Endothelial cell of umbilical vein (primary cell): ENCODE data around the gene VDR. TPM values are rescaled to one million over a fixed set of nuclear protein-coding genes. Genes with fewer than 3 reads are reported as not detected.

Source experiments
- BruUV-seq: library from RNA; stranded (reverse); fragments of 400-500 nt; replicated peaks from 2 replicates; lab custom pipeline; 2021; lab: Mats Ljungman, UMichigan
- CTCF ChIA-PET: fragments of 300-600, 350-600 bp; sonication (Branson Sonifier 250); formaldehyde crosslinking; loops from one replicate; lab custom pipeline; 2021; ENCODE audit warnings: antibody characterized with exemption, inconsistent platforms; lab: Charles Lee
- POLR2A ChIA-PET: fragments of 300-600, 350-600 bp; sonication (Branson Sonifier 250); formaldehyde crosslinking; loops from one replicate; lab custom pipeline; 2021; ENCODE audit warnings: antibody characterized with exemption, inconsistent platforms; lab: Charles Lee
- DNase-seq: peaks from one replicate; pipeline ENCODE4 v3.0.0-alpha.2; 2011; ENCODE audit warnings: low read depth, low spot score
- FAIRE-seq: peaks from 2 replicates; lab custom pipeline; 2011; peaks lifted over from hg19 to GRCh38; lab: Jason Lieb, UNC
- H2AFZ ChIP-seq: 2 replicates; pipeline ENCODE4 v1.6.0; 2012; ENCODE audit warnings: low read depth, low read length, control low read depth, inconsistent platforms
- H3K27ac ChIP-seq: 2 replicates; pipeline ENCODE4 v1.5.1; 2011; ENCODE audit warnings: low read depth, mild to moderate bottlenecking, control low read depth, low read length, moderate library complexity; ENCODE audit not compliant: insufficient read depth
- H3K27me3 ChIP-seq, 2 experiments: 2 replicates each; pipeline versions ENCODE4 v1.6.0 to v1.6.1; 2011; ENCODE audit warnings: low read length in 2 of 2, mixed read lengths in 1 of 2; ENCODE audit not compliant: control insufficient read depth in 2 of 2, insufficient read depth in 2 of 2
- H3K36me3 ChIP-seq, 2 experiments: 2 replicates in 1 of 2; 3 replicates in 1 of 2; pipeline ENCODE4 v1.5.1; 2011; ENCODE audit warnings: low read length in 2 of 2, mild to moderate bottlenecking in 1 of 2, moderate library complexity in 1 of 2; ENCODE audit not compliant: control insufficient read depth in 2 of 2, insufficient read depth in 2 of 2; ENCODE audit errors: extremely low read depth in 1 of 2
- H3K4me1 ChIP-seq: 3 replicates; pipeline ENCODE4 v1.5.1; 2011; ENCODE audit warnings: mild to moderate bottlenecking, low read length; ENCODE audit not compliant: control insufficient read depth, insufficient read depth; ENCODE audit errors: extremely low read depth
- H3K4me2 ChIP-seq: 2 replicates; pipeline ENCODE4 v1.6.1; 2011; ENCODE audit warnings: low read length, control low read depth, mixed read lengths; ENCODE audit not compliant: insufficient read depth
- H3K4me3 ChIP-seq, 3 experiments: fragments of 200-600 bp in 1 of 3; sonication (generic), shearing (Covaris generic) in 1 of 3; replicated peaks in 1 of 3; 2 replicates each; pipeline ENCODE4 v1.5.1; 2011 to 2016; ENCODE audit warnings: control low read depth in 3 of 3, low read length in 3 of 3, mild to moderate bottlenecking in 2 of 3, inconsistent platforms in 1 of 3, low read depth in 1 of 3, moderate library complexity in 1 of 3; ENCODE audit not compliant: insufficient read depth in 1 of 3
- H3K79me2 ChIP-seq: 2 replicates; pipeline ENCODE4 v1.6.0; 2012; ENCODE audit warnings: low read length, inconsistent platforms; ENCODE audit not compliant: control insufficient read depth, insufficient read depth
- H3K9ac ChIP-seq: replicated peaks from 2 replicates; pipeline ENCODE3; 2011; ENCODE audit warnings: low read length, control low read depth; ENCODE audit not compliant: insufficient read depth; ENCODE audit errors: extremely low read depth
- H3K9me1 ChIP-seq: replicated peaks from 3 replicates; pipeline ENCODE4 v1.6.0; 2011; ENCODE audit warnings: mild to moderate bottlenecking, low read length; ENCODE audit not compliant: control insufficient read depth, insufficient read depth; ENCODE audit errors: extremely low read depth
- H3K9me3 ChIP-seq: replicated peaks from 2 replicates; pipeline ENCODE4 v1.5.1; 2012; ENCODE audit warnings: low read length, inconsistent platforms; ENCODE audit not compliant: control insufficient read depth, insufficient read depth
- H4K20me1 ChIP-seq: replicated peaks from 2 replicates; pipeline ENCODE3; 2011; ENCODE audit warnings: mild to moderate bottlenecking, low read length; ENCODE audit not compliant: control insufficient read depth, insufficient read depth; ENCODE audit errors: extremely low read depth
- CTCF ChIP-seq, 2 donors: IDR thresholded peaks; 1 replicate in 1 of 2; 2 replicates in 1 of 2; pipeline ENCODE4 v1.5.1; 2011; ENCODE audit warnings: low read length in 2 of 2, mild to moderate bottlenecking in 2 of 2, moderate library complexity in 2 of 2, control low read depth in 1 of 2, inconsistent platforms in 1 of 2, low read depth in 1 of 2; ENCODE audit not compliant: insufficient read depth in 1 of 2; ENCODE audit errors: extremely low read depth in 1 of 2
- EZH2 ChIP-seq: IDR thresholded peaks from 2 replicates; pipeline ENCODE4 v1.6.1; 2012; ENCODE audit warnings: borderline replicate concordance, low read depth, mild to moderate bottlenecking, moderate library complexity, low read length, inconsistent platforms; ENCODE audit not compliant: severe bottlenecking
- FOS ChIP-seq: IDR thresholded peaks from 2 replicates; pipeline ENCODE4 v1.6.1; 2011; ENCODE audit warnings: mild to moderate bottlenecking, low read length, moderate library complexity, borderline replicate concordance; ENCODE audit not compliant: insufficient read depth
- GATA2 ChIP-seq: IDR thresholded peaks from 2 replicates; pipeline ENCODE4 v1.7.0; 2011; ENCODE audit warnings: low read depth, mild to moderate bottlenecking, moderate library complexity, mixed read lengths, low read length; ENCODE audit not compliant: insufficient read length, insufficient read depth
- JUN ChIP-seq: IDR thresholded peaks from 2 replicates; pipeline ENCODE4 v1.6.1; 2011; ENCODE audit warnings: borderline replicate concordance, low read depth; ENCODE audit not compliant: insufficient read length, insufficient read depth
- MAX ChIP-seq: IDR thresholded peaks from 2 replicates; pipeline ENCODE4 v1.6.1; 2011; ENCODE audit not compliant: insufficient read depth, insufficient read length
- MYC ChIP-seq: IDR thresholded peaks from one replicate; pipeline ENCODE4 v1.6.1; 2011; ENCODE audit warnings: mild to moderate bottlenecking, low read depth, low read length
- POLR2A ChIP-seq: IDR thresholded peaks from 2 replicates; pipeline ENCODE4 v1.6.1; 2012; ENCODE audit warnings: low read depth, mild to moderate bottlenecking, control low read depth, low read length
- POLR2AphosphoS5 ChIP-seq: IDR thresholded peaks from 2 replicates; pipeline ENCODE4 v1.6.1; 2012; ENCODE audit warnings: low read depth, mild to moderate bottlenecking, control low read depth, low read length, moderate library complexity; ENCODE audit not compliant: insufficient read depth
- dilution Hi-C: fragments of 300-500 bp; cut with MboI; formaldehyde crosslinking; loops from one replicate; pipeline ENCODE4 v1.15.0; 2019; ENCODE audit warnings: low sequenced_read_pairs; ENCODE audit not compliant: extremely low pct_ligation_motif_present
- intact Hi-C: fragments of 100-400 bp; cut with micrococcal nuclease; formaldehyde crosslinking; loops from one replicate; pipeline ENCODE4 v1.10.0; 2022
- polyA plus RNA-seq, 4 experiments: library from polyadenylated mRNA; depleted of rRNA in 3 of 4; stranded (reverse) in 3 of 4; unstranded in 1 of 4; fragments of >200 nt; gene quantifications; 2 replicates each; pipeline versions ENCODE4 v1.2.1 to v1.2.3, GENCODE V29; 2011 to 2012; ENCODE audit warnings: missing spikeins in 1 of 4
- total RNA-seq: library from RNA; stranded (reverse); gene quantifications from 2 replicates; pipeline ENCODE4 v1.2.3, GENCODE V29; 2021

VDR gene
- total and polyA plus RNA-seq, 2 donors (not counting 3 experiments of a cell fraction or from before 2014, with no cell fraction given), result 0.73 to 0.91 TPM

- DNase-seq, result no peak
- peaks cover 0 to 2% of the 10 kb centered on the region in 2 experiments for H3K27me3 ChIP-seq
- H2AFZ ChIP-seq, result no peak overlapping the region
- no peaks in the 10 kb centered on the region for H3K79me2 ChIP-seq
- no TSS peak for BruUV-seq
- no peaks in the 10 kb centered on the region for H4K20me1 ChIP-seq
- FAIRE-seq, result no peak
- no peak overlapping the region for H3K9ac ChIP-seq
- H3K9me3 ChIP-seq, result no peaks in the 10 kb centered on the region
- H3K9me1 ChIP-seq, result no peaks in the 10 kb centered on the region
- H3K4me2 ChIP-seq, result no peak overlapping the region
- H3K36me3 ChIP-seq, result no peaks in the 10 kb centered on the region
- ChIA-PET CTCF (interaction anchor here (1.7 kb wide), 1 partner anchor 61 kb away, joined by 4 read pairs; no protein-coding TSS in a partner anchor), POLR2A (no interaction called here)
- dilution Hi-C loops (no loop called here), intact Hi-C loops (no loop called here)
- H3K4me1 ChIP-seq, result no peaks in the 10 kb centered on the region
- no peak overlapping the region for H3K4me3 ChIP-seq
- TF ChIP-seq POLR2A (no peak), POLR2AphosphoS5 (no peak), CTCF (IDR thresholded peaks at IDR 0.05; ENCODE audit: extremely low read depth in 1 of 2, insufficient read depth in 1 of 2, low read depth in 1 of 2, low read length in 2 of 2) (no peak), MYC (no peak), GATA2 (no peak), EZH2 (no peak), MAX (no peak), FOS (no peak), JUN (no peak)
- no peak overlapping the region for H3K27ac ChIP-seq
These were observed 16.5 kb downstream of the VDR start for GRCh38 chr12:47888153-47888819.
